CD4-positive, alpha-beta T cell treated with Interleukin-6 for 4 hours (primary cell): ENCODE results near the gene TSG101.
A peak's percentile ranks its signal among the peaks of the same experiment; 100 is the strongest.

Source experiments
- DNase-seq: peaks from one replicate; pipeline ENCODE4 v3.0.0-alpha.2; 2020; ENCODE audit warnings: mixed read lengths

The TSG101 gene

GRCh38 chr11:18526521-18527296 is at the start of gene TSG101:
TSS of gene TSG101 (minus strand) at chr11:18526942. CDS start at chr11:18526816, 126 bp downstream.
- DNase-seq = peak; percentile 91

GRCh38 chr11:18575361-18575760 is 48.6 kb upstream of the TSG101 start:
- no peak for DNase-seq

GRCh38 chr11:18567081-18567480 is 40.3 kb upstream of the TSG101 start:
- no peak for DNase-seq

GRCh38 chr11:18566406-18566805 is 39.7 kb upstream of the TSG101 start:
- no peak for DNase-seq

- no peak for DNase-seq
These were observed 37.4 kb upstream of the TSG101 start for GRCh38 chr11:18564149-18564548.

GRCh38 chr11:18563090-18563730 is 36.5 kb upstream of the TSG101 start:
- no peak for DNase-seq

- DNase-seq = no peak
These were observed 21.3 kb upstream of the TSG101 start for GRCh38 chr11:18548001-18548400.

GRCh38 chr11:18540207-18541009 is 13.7 kb upstream of the TSG101 start:
- DNase-seq = no peak

- DNase-seq = no peak
These were observed 9.5 kb upstream of the TSG101 start for GRCh38 chr11:18536209-18536608.

- DNase-seq = no peak
These were observed 7.5 kb upstream of the TSG101 start for GRCh38 chr11:18534245-18534644.

GRCh38 chr11:18533365-18533764 is 6.6 kb upstream of the TSG101 start:
- no peak for DNase-seq

GRCh38 chr11:18527512-18527911 is 770 bp upstream of the TSG101 start:
- DNase-seq = no peak

- DNase-seq = no peak
These were observed 617 bp downstream of the TSG101 start for GRCh38 chr11:18526130-18526520.

- no peak for DNase-seq
These were observed 2.5 kb downstream of the TSG101 start for GRCh38 chr11:18524248-18524647.

- no peak for DNase-seq
These were observed 3.7 kb downstream of the TSG101 start for GRCh38 chr11:18523084-18523483.

GRCh38 chr11:18522388-18522787 is 4.4 kb downstream of the TSG101 start:
- DNase-seq = no peak

GRCh38 chr11:18521122-18521521 is 5.6 kb downstream of the TSG101 start:
- no peak for DNase-seq

GRCh38 chr11:18502352-18502751 is 24.4 kb downstream of the TSG101 start:
- no peak for DNase-seq

- DNase-seq = no peak
These were observed 25.1 kb downstream of the TSG101 start for GRCh38 chr11:18501629-18502028.

GRCh38 chr11:18498039-18498438 is 28.7 kb downstream of the TSG101 start:
- no peak for DNase-seq

- no peak for DNase-seq
These were observed 31.0 kb downstream of the TSG101 start for GRCh38 chr11:18495703-18496102.

GRCh38 chr11:18495271-18495670 is 31.5 kb downstream of the TSG101 start:
- no peak for DNase-seq

- no peak for DNase-seq
These were observed 33.4 kb downstream of the TSG101 start for GRCh38 chr11:18493310-18493709.

- DNase-seq = no peak
These were observed 33.9 kb downstream of the TSG101 start for GRCh38 chr11:18492888-18493287.
